CD8-positive, alpha-beta memory T cell (primary cell): Measurements from ENCODE around the gene TNFRSF14. TPM values are rescaled to one million over a fixed set of nuclear protein-coding genes. Genes with fewer than 3 reads are reported as not detected.

ENCODE experiments used
- CTCF ChIA-PET: fragments of 350-600 bp; sonication (Branson Sonifier 250); formaldehyde crosslinking; loops from one replicate; lab custom pipeline; 2021; ENCODE audit warnings: antibody characterized with exemption; lab: Charles Lee
- POLR2A ChIA-PET: fragments of 350-600 bp; sonication (Branson Sonifier 250); formaldehyde crosslinking; loops from one replicate; lab custom pipeline; 2021; ENCODE audit warnings: antibody characterized with exemption; lab: Charles Lee
- DNase-seq, 5 donors: peaks; one replicate each; pipeline versions ENCODE4 v3.0.0 to v3.0.0-alpha.2; 2020 to 2022; ENCODE audit warnings: mixed read lengths in 1 of 5
- H3K27ac ChIP-seq: one replicate; pipeline ENCODE4 v1.7.0; 2013; ENCODE audit warnings: low read depth, mild to moderate bottlenecking, low read length, moderate library complexity
- H3K27me3 ChIP-seq: 2 replicates; pipeline ENCODE4 v1.7.0; 2013; ENCODE audit warnings: low read length, mild to moderate bottlenecking; ENCODE audit not compliant: insufficient read depth, poor library complexity, severe bottlenecking
- H3K36me3 ChIP-seq: 2 replicates; pipeline ENCODE4 v1.7.0; 2013; ENCODE audit warnings: mild to moderate bottlenecking, low read length, moderate library complexity; ENCODE audit not compliant: insufficient read depth
- H3K4me1 ChIP-seq: 2 replicates; pipeline ENCODE4 v1.7.0; 2013; ENCODE audit warnings: mild to moderate bottlenecking, low read length, moderate library complexity; ENCODE audit not compliant: insufficient read depth
- H3K4me3 ChIP-seq: 2 replicates; pipeline ENCODE4 v1.7.0; 2013; ENCODE audit warnings: mild to moderate bottlenecking, low read length
- H3K9me3 ChIP-seq: 2 replicates; pipeline ENCODE4 v1.7.0; 2013; ENCODE audit warnings: mild to moderate bottlenecking, low read length
- H3K27ac Mint-ChIP-seq, 8 donors: one replicate each; pipeline ENCODE4 v1.8.0; 2020 to 2021; ENCODE audit warnings: mixed read lengths in 8 of 8, mild to moderate bottlenecking in 6 of 8, inconsistent platforms in 3 of 8, moderate library complexity in 3 of 8
- H3K27me3 Mint-ChIP-seq, 2 donors: one replicate each; pipeline ENCODE4 v1.8.0; 2020 to 2021; ENCODE audit warnings: mixed read lengths in 2 of 2, mild to moderate bottlenecking in 1 of 2, moderate library complexity in 1 of 2
- H3K36me3 Mint-ChIP-seq, 3 donors: one replicate each; pipeline ENCODE4 v1.8.0; 2020 to 2021; ENCODE audit warnings: mixed read lengths in 3 of 3, inconsistent platforms in 1 of 3, mild to moderate bottlenecking in 1 of 3
- H3K4me1 Mint-ChIP-seq, 3 donors: one replicate each; pipeline ENCODE4 v1.8.0; 2020 to 2021; ENCODE audit warnings: mixed read lengths in 3 of 3, inconsistent platforms in 1 of 3, mild to moderate bottlenecking in 1 of 3
- H3K4me3 Mint-ChIP-seq, 7 donors: one replicate each; pipeline ENCODE4 v1.8.0; 2020 to 2021; ENCODE audit warnings: mixed read lengths in 7 of 7, mild to moderate bottlenecking in 6 of 7, moderate library complexity in 4 of 7, inconsistent platforms in 2 of 7
- H3K9me3 Mint-ChIP-seq, 5 donors: one replicate each; pipeline ENCODE4 v1.8.0; 2020 to 2022; ENCODE audit warnings: mixed read lengths in 5 of 5, mild to moderate bottlenecking in 3 of 5, moderate library complexity in 2 of 5, inconsistent platforms in 1 of 5
- polyA plus RNA-seq: library from polyadenylated mRNA; unstranded; fragments of 300-500 nt; fragmentation: Illumina TruSeq; gene quantifications from one replicate; pipeline ENCODE4 v1.2.3, GENCODE V29; 2021
- total RNA-seq, 2 experiments: library from RNA; stranded (reverse); gene quantifications; one replicate each; pipeline ENCODE4 v1.2.3, GENCODE V29; 2021

TNFRSF14 gene
- total and polyA plus RNA-seq, 3 experiments from 2014 or later, result 51.6 to 168 (median 164) TPM

GRCh38 chr1:2528611-2528965, 27.6 kb upstream of the TNFRSF14 start:
- no peak overlapping the region for H3K27ac ChIP-seq
- no peak overlapping the region for H3K4me3 ChIP-seq
- POLR2A ChIA-PET, result interaction anchor here (0.8 to 1.8 kb wide), 2 partner anchors 19 to 57 kb away, joined by 3 to 6 read pairs; no protein-coding TSS in a partner anchor
- Mint-ChIP-seq H3K27me3 (peaks cover 14 to 21% of the 10 kb centered on the region in 2 donors), H3K4me1 (peaks cover 27 to 47% (median 29%) of the 10 kb centered on the region in 3 donors), H3K4me3 (peak overlapping the region in 6 of 7 donors; percentile 68 to 88 (median 80)), H3K9me3 (no peaks in the 10 kb centered on the region), H3K27ac (peak overlapping the region in 1 of 8 donors; percentile 38), H3K36me3 (peaks cover 0 to 7% (median 0%) of the 10 kb centered on the region in 3 donors)
- no peaks in the 10 kb centered on the region for H3K36me3 ChIP-seq
- peaks cover 46% of the 10 kb centered on the region for H3K4me1 ChIP-seq
- no peaks in the 10 kb centered on the region for H3K9me3 ChIP-seq
- peaks cover 18% of the 10 kb centered on the region for H3K27me3 ChIP-seq
- CTCF ChIA-PET, result interaction anchor here (1.9 to 7.1 kb wide), 2 partner anchors 15 to 113 kb away, joined by 6 to 134 read pairs; no protein-coding TSS in a partner anchor
- no peak for DNase-seq

- H3K36me3 Mint-ChIP-seq, result peaks cover 0 to 7% (median 0%) of the 10 kb centered on the region in 3 donors
- H3K27me3 Mint-ChIP-seq, result peaks cover 14 to 23% of the 10 kb centered on the region in 2 donors
- no peaks in the 10 kb centered on the region for H3K9me3 Mint-ChIP-seq
- peak overlapping the region; percentile 67 to 88 (median 79) for H3K4me3 Mint-ChIP-seq
- peak in 3 of 5 donors; percentile 30 to 67 (median 39) for DNase-seq
- POLR2A ChIA-PET, result interaction anchor here (0.8 to 1.8 kb wide), 4 partner anchors 12 to 56 kb away, joined by 3 to 6 read pairs (median 3); no protein-coding TSS in a partner anchor
- Histone ChIP-seq H3K9me3 (no peaks in the 10 kb centered on the region), H3K4me1 (peaks cover 40% of the 10 kb centered on the region), H3K27me3 (peaks cover 18% of the 10 kb centered on the region), H3K36me3 (no peaks in the 10 kb centered on the region), H3K4me3 (no peak overlapping the region), H3K27ac (no peak overlapping the region)
- H3K27ac Mint-ChIP-seq, result peak overlapping the region in 3 of 8 donors; percentile 38 to 84 (median 66)
- H3K4me1 Mint-ChIP-seq, result peaks cover 22 to 42% (median 24%) of the 10 kb centered on the region in 3 donors
- CTCF ChIA-PET, result interaction anchor here (1.9 to 7.1 kb wide), 2 partner anchors 15 to 114 kb away, joined by 6 to 134 read pairs; no protein-coding TSS in a partner anchor
Measured at GRCh38 chr1:2528966-2529783, 27.0 kb upstream of the TNFRSF14 start.

GRCh38 chr1:2529784-2530512, 26.2 kb upstream of the TNFRSF14 start, which contains the start of gene HES5:
Gene HES5, minus strand, starts transcription at chr1:2530263. Its CDS starts 99 bp downstream, at chr1:2530164.
- no peaks in the 10 kb centered on the region for H3K36me3 ChIP-seq
- peak within 1 kb of the TSS; percentile 19 for H3K4me3 ChIP-seq
- peaks cover 16 to 23% of the 10 kb centered on the region in 2 donors for H3K27me3 Mint-ChIP-seq
- H3K4me1 ChIP-seq, result peaks cover 32% of the 10 kb centered on the region
- POLR2A ChIA-PET, result interaction anchor here (0.6 to 1.8 kb wide), 4 partner anchors 11 to 106 kb away, joined by 3 to 6 read pairs (median 3); no protein-coding TSS in a partner anchor
- H3K27ac Mint-ChIP-seq, result peak within 1 kb of the TSS in 3 of 8 donors; percentile 38 to 84 (median 66)
- CTCF ChIA-PET, result interaction anchor here (1.9 to 7.1 kb wide), 2 partner anchors 14 to 114 kb away, joined by 6 to 134 read pairs; no protein-coding TSS in a partner anchor
- no peak within 1 kb of the TSS for H3K27ac ChIP-seq
- no peaks in the 10 kb centered on the region for H3K9me3 Mint-ChIP-seq
- peaks cover 0 to 4% (median 0%) of the 10 kb centered on the region in 3 donors for H3K36me3 Mint-ChIP-seq
- H3K27me3 ChIP-seq, result peaks cover 18% of the 10 kb centered on the region
- peaks cover 15 to 34% (median 16%) of the 10 kb centered on the region in 3 donors for H3K4me1 Mint-ChIP-seq
- peak within 1 kb of the TSS; percentile 67 to 88 (median 79) for H3K4me3 Mint-ChIP-seq
- DNase-seq, result peak in 1 of 5 donors; percentile 35
- H3K9me3 ChIP-seq, result no peaks in the 10 kb centered on the region

GRCh38 chr1:2530513-2531361, 25.4 kb upstream of the TNFRSF14 start:
- Histone ChIP-seq H3K36me3 (no peaks in the 10 kb centered on the region), H3K27me3 (peaks cover 18% of the 10 kb centered on the region), H3K27ac (no peak overlapping the region), H3K9me3 (no peaks in the 10 kb centered on the region), H3K4me1 (peaks cover 25% of the 10 kb centered on the region), H3K4me3 (peak overlapping the region; percentile 19)
- Mint-ChIP-seq H3K4me1 (peaks cover 10 to 27% (median 11%) of the 10 kb centered on the region in 3 donors), H3K27ac (no peak overlapping the region), H3K36me3 (peaks cover 0 to 2% (median 0%) of the 10 kb centered on the region in 3 donors), H3K9me3 (no peaks in the 10 kb centered on the region), H3K4me3 (peak overlapping the region in 3 of 7 donors; percentile 59 to 75 (median 66)), H3K27me3 (peaks cover 18 to 23% of the 10 kb centered on the region in 2 donors)
- CTCF ChIA-PET, result interaction anchor here (1.1 to 1.9 kb wide), 3 partner anchors 115 to 336 kb away, joined by 3 to 6 read pairs (median 4); partner anchors contain the start of gene FAAP20
- no peak for DNase-seq
- POLR2A ChIA-PET, result interaction anchor here (0.6 to 0.9 kb wide), 2 partner anchors 14 to 105 kb away, joined by 3 to 4 read pairs; no protein-coding TSS in a partner anchor

GRCh38 chr1:2532485-2533160, 23.5 kb upstream of the TNFRSF14 start:
- Mint-ChIP-seq H3K36me3 (peaks cover 0 to 2% (median 0%) of the 10 kb centered on the region in 3 donors), H3K4me1 (peaks cover 5 to 18% (median 6%) of the 10 kb centered on the region in 3 donors), H3K27me3 (peaks cover 21 to 24% of the 10 kb centered on the region in 2 donors), H3K9me3 (no peaks in the 10 kb centered on the region), H3K4me3 (no peak overlapping the region), H3K27ac (no peak overlapping the region)
- peaks cover 18% of the 10 kb centered on the region for H3K27me3 ChIP-seq
- H3K36me3 ChIP-seq, result no peaks in the 10 kb centered on the region
- peaks cover 18% of the 10 kb centered on the region for H3K4me1 ChIP-seq
- no peak overlapping the region for H3K27ac ChIP-seq
- H3K9me3 ChIP-seq, result no peaks in the 10 kb centered on the region
- H3K4me3 ChIP-seq, result no peak overlapping the region
- ChIA-PET CTCF (interaction anchor here (0.8 to 1.0 kb wide), 2 partner anchors 8 to 15 kb away, joined by 3 to 5 read pairs; no protein-coding TSS in a partner anchor), POLR2A (interaction anchor here (0.5 kb wide), 1 partner anchor 55 kb away, joined by 3 read pairs; no protein-coding TSS in a partner anchor)
- DNase-seq, result no peak

GRCh38 chr1:2533365-2533764, 22.8 kb upstream of the TNFRSF14 start:
- POLR2A ChIA-PET, result no interaction called here

More at GRCh38 chr1:2533365-2533764, 22.8 kb upstream of the TNFRSF14 start:
- peaks cover 21 to 22% of the 10 kb centered on the region in 2 donors for H3K27me3 Mint-ChIP-seq
- peaks cover 18% of the 10 kb centered on the region for H3K4me1 ChIP-seq
- H3K36me3 Mint-ChIP-seq, result peaks cover 0 to 2% (median 0%) of the 10 kb centered on the region in 3 donors
- no peaks in the 10 kb centered on the region for H3K36me3 ChIP-seq
- H3K4me3 ChIP-seq, result no peak overlapping the region
- H3K27ac ChIP-seq, result no peak overlapping the region
- H3K4me1 Mint-ChIP-seq, result peaks cover 5 to 18% (median 6%) of the 10 kb centered on the region in 3 donors
- CTCF ChIA-PET, result interaction anchor here (0.8 to 1.0 kb wide), 2 partner anchors 9 to 14 kb away, joined by 3 to 5 read pairs; no protein-coding TSS in a partner anchor
- peaks cover 18% of the 10 kb centered on the region for H3K27me3 ChIP-seq
- H3K27ac Mint-ChIP-seq, result peak overlapping the region in 1 of 8 donors; percentile 54
- H3K9me3 Mint-ChIP-seq, result no peaks in the 10 kb centered on the region
- DNase-seq, result no peak
- H3K9me3 ChIP-seq, result no peaks in the 10 kb centered on the region
- H3K4me3 Mint-ChIP-seq, result no peak overlapping the region
